Rectal smooth muscle tissue (tissue), 1 donor: ENCODE results near the gene STAG1.

Experiments
- H3K27ac ChIP-seq: one replicate; pipeline ENCODE4 v1.7.0; 2013; ENCODE audit warnings: low read depth, low read length, inconsistent platforms
- H3K27me3 ChIP-seq: one replicate; pipeline ENCODE4 v1.7.0; 2013; ENCODE audit warnings: low read length; ENCODE audit not compliant: control insufficient read depth, insufficient read depth
- H3K36me3 ChIP-seq: one replicate; pipeline ENCODE4 v1.7.0; 2013; ENCODE audit warnings: low read length; ENCODE audit not compliant: control insufficient read depth, insufficient read depth
- H3K4me1 ChIP-seq: one replicate; pipeline ENCODE4 v1.7.0; 2013; ENCODE audit warnings: low read length; ENCODE audit not compliant: control insufficient read depth, insufficient read depth
- H3K4me3 ChIP-seq: one replicate; pipeline ENCODE4 v1.7.0; 2013; ENCODE audit warnings: low read length
- H3K9ac ChIP-seq: one replicate; pipeline ENCODE4 v1.7.0; 2013; ENCODE audit warnings: low read length

STAG1 gene

GRCh38 chr3:136311261-136311660 lies 440.9 kb downstream of the STAG1 start:
- Histone ChIP-seq H3K4me1 (no peaks in the 10 kb centered on the region), H3K4me3 (no peak overlapping the region), H3K36me3 (peaks cover 2% of the 10 kb centered on the region), H3K27ac (no peak overlapping the region), H3K27me3 (no peaks in the 10 kb centered on the region), H3K9ac (no peak overlapping the region)

- Histone ChIP-seq H3K4me1 (no peaks in the 10 kb centered on the region), H3K27me3 (no peaks in the 10 kb centered on the region), H3K36me3 (peaks cover 4% of the 10 kb centered on the region), H3K4me3 (no peak overlapping the region), H3K9ac (no peak overlapping the region), H3K27ac (no peak overlapping the region)
Measured at GRCh38 chr3:136305879-136306278, 446.3 kb downstream of the STAG1 start.

GRCh38 chr3:136300444-136300843 lies 451.7 kb downstream of the STAG1 start:
- Histone ChIP-seq H3K9ac (no peak overlapping the region), H3K27ac (no peak overlapping the region), H3K27me3 (no peaks in the 10 kb centered on the region), H3K4me1 (no peaks in the 10 kb centered on the region), H3K36me3 (peaks cover 8% of the 10 kb centered on the region), H3K4me3 (no peak overlapping the region)

GRCh38 chr3:136297826-136298225 lies 454.4 kb downstream of the STAG1 start:
- Histone ChIP-seq H3K27ac (no peak overlapping the region), H3K4me3 (no peak overlapping the region), H3K36me3 (peaks cover 8% of the 10 kb centered on the region), H3K4me1 (no peaks in the 10 kb centered on the region), H3K27me3 (no peaks in the 10 kb centered on the region), H3K9ac (no peak overlapping the region)

- Histone ChIP-seq H3K4me1 (no peaks in the 10 kb centered on the region), H3K27ac (no peak overlapping the region), H3K36me3 (peaks cover 7% of the 10 kb centered on the region), H3K4me3 (no peak overlapping the region), H3K27me3 (no peaks in the 10 kb centered on the region), H3K9ac (no peak overlapping the region)
Measured at GRCh38 chr3:136296960-136297359, 455.2 kb downstream of the STAG1 start.

- Histone ChIP-seq H3K27me3 (no peaks in the 10 kb centered on the region), H3K27ac (no peak overlapping the region), H3K9ac (no peak overlapping the region), H3K4me3 (no peak overlapping the region), H3K4me1 (no peaks in the 10 kb centered on the region), H3K36me3 (peaks cover 2% of the 10 kb centered on the region)
Measured at GRCh38 chr3:136294176-136294575, 458.0 kb downstream of the STAG1 start.

DNA sequence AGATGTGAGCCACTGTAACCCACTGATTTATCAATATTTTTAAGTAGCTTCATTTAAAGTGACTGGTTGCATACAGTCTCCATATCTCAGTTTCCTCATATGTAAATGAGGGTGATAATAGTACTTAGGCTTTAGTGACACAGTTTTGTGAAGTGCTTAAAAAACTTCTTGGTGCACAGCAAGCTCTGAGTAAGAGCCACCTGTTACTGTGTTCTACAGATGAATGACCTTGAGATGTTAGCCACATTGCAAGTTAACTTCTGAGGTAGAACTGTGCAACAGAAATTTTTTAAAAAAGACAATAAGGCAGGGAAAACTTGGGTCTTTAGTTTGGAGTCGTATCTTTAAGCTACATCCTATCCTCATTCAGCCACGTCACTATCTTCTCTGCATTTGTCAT lies 458.9 kb downstream of the STAG1 start:
- H3K36me3 ChIP-seq: no peaks in the 10 kb centered on the region
- no peak overlapping the region for H3K4me3 ChIP-seq
- no peaks in the 10 kb centered on the region for H3K4me1 ChIP-seq
- H3K27me3 ChIP-seq: no peaks in the 10 kb centered on the region
- no peak overlapping the region for H3K27ac ChIP-seq
- H3K9ac ChIP-seq: no peak overlapping the region

DNA sequence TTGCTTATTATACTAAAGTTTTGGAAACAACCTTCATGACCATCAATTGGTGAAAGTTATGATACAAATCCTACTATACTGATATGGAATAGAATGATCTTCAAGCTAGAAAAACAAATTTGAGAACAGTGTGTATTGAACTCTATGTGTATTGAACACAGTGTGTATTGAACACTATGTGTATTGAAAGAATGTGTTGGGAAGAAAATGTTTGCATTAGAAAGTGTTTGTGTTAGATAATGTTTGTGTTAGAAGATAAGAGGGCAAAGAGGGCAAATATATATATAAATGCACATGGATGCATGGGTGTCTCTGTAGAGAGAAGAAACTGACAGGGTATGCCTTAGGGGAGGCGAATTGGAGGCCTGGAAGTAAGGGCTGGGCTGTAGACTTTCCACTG lies 459.7 kb downstream of the STAG1 start:
- Histone ChIP-seq H3K4me3 (no peak overlapping the region), H3K27me3 (no peaks in the 10 kb centered on the region), H3K9ac (no peak overlapping the region), H3K27ac (no peak overlapping the region), H3K36me3 (no peaks in the 10 kb centered on the region), H3K4me1 (no peaks in the 10 kb centered on the region)

GRCh38 chr3:136291302-136291701 lies 460.9 kb downstream of the STAG1 start:
- H3K4me1 ChIP-seq: no peaks in the 10 kb centered on the region
- H3K9ac ChIP-seq: no peak overlapping the region
- H3K36me3 ChIP-seq: no peaks in the 10 kb centered on the region
- H3K4me3 ChIP-seq: no peak overlapping the region
- H3K27me3 ChIP-seq: no peaks in the 10 kb centered on the region
- H3K27ac ChIP-seq: no peak overlapping the region
